Smooth muscle cell (in vitro differentiated cells): ENCODE data around the gene PTGDS. TPM values are rescaled to one million over a fixed set of nuclear protein-coding genes. Genes with fewer than 3 reads are reported as not detected.

ENCODE experiments used
- DNase-seq: peaks from one replicate; lab custom pipeline; 2025; ENCODE audit not compliant: unreplicated experiment; lab: John Stamatoyannopoulos, UW
- H2AFZ ChIP-seq: fragments of 200-600 bp; sonication (generic); 2 replicates; pipeline ENCODE4 v1.6.0; 2016; ENCODE audit warnings: antibody characterized with exemption, low read depth, mild to moderate bottlenecking
- H3F3A ChIP-seq: fragments of 200-600 bp; sonication (generic); 2 replicates; pipeline ENCODE4 v1.6.0; 2017; ENCODE audit warnings: antibody characterized with exemption, low read depth
- H3K27ac ChIP-seq: fragments of 200-600 bp; sonication (generic); 2 replicates; pipeline ENCODE4 v1.5.1; 2016; ENCODE audit warnings: low read depth, mild to moderate bottlenecking
- H3K27me3 ChIP-seq: fragments of 200-600 bp; sonication (generic); 2 replicates; pipeline ENCODE4 v1.6.1; 2016; ENCODE audit warnings: low read depth, mild to moderate bottlenecking
- H3K36me3 ChIP-seq: fragments of 200-600 bp; sonication (generic); 2 replicates; pipeline ENCODE4 v1.5.1; 2016; ENCODE audit warnings: low read depth
- H3K4me1 ChIP-seq: fragments of 200-600 bp; sonication (generic); 2 replicates; pipeline ENCODE4 v1.5.1; 2016; ENCODE audit warnings: low read depth
- H3K4me2 ChIP-seq: fragments of 200-600 bp; sonication (generic); 2 replicates; pipeline ENCODE4 v1.6.0; 2016; ENCODE audit warnings: mild to moderate bottlenecking
- H3K4me3 ChIP-seq: fragments of 200-600 bp; sonication (generic); 2 replicates; pipeline ENCODE4 v1.5.1; 2016; ENCODE audit warnings: mild to moderate bottlenecking
- H3K79me2 ChIP-seq: fragments of 200-600 bp; sonication (generic); 2 replicates; pipeline ENCODE4 v1.6.0; 2016; ENCODE audit warnings: low read depth, mild to moderate bottlenecking
- H3K9ac ChIP-seq: fragments of 200-600 bp; sonication (generic); 2 replicates; pipeline ENCODE4 v1.6.0; 2016; ENCODE audit warnings: low read depth
- H3K9me3 ChIP-seq: fragments of 200-600 bp; sonication (generic); replicated peaks from 2 replicates; pipeline ENCODE4 v1.5.1; 2016; ENCODE audit warnings: low read depth
- H4K20me1 ChIP-seq: fragments of 200-600 bp; sonication (generic); 2 replicates; pipeline ENCODE4 v1.6.0; 2016; ENCODE audit warnings: low read depth
- WGBS: methylation state at CpG from one replicate; pipeline ENCODE4 v1.1.7; 2016; ENCODE audit warnings: low lambda C conversion rate; 5-methylcytosine and 5-hydroxymethylcytosine counted together
- polyA plus RNA-seq: library from polyadenylated mRNA; unstranded; fragments of >200 nt; fragmentation: Nextera tagmentation; extraction: Ambion mirVana; gene quantifications from 2 replicates; pipeline ENCODE4 v1.2.1, GENCODE V29; 2016
- total RNA-seq: library from RNA; depleted of rRNA; stranded (reverse); fragments of >200 nt; gene quantifications from 2 replicates; pipeline ENCODE4 v1.2.3, GENCODE V29; 2014
- TF ChIP-seq, protein P1 (sequence below): fragments of 200-600 bp; sonication (generic); IDR thresholded peaks from 2 replicates; pipeline ENCODE4 v1.5.1; 2017; ENCODE audit warnings: borderline replicate concordance, mild to moderate bottlenecking, antibody characterized with exemption; ENCODE audit not compliant: insufficient read depth, poor library complexity, severe bottlenecking

Gene PTGDS
- total and polyA plus RNA-seq, 2 experiments from 2014 or later = 119 to 611 TPM

DNA sequence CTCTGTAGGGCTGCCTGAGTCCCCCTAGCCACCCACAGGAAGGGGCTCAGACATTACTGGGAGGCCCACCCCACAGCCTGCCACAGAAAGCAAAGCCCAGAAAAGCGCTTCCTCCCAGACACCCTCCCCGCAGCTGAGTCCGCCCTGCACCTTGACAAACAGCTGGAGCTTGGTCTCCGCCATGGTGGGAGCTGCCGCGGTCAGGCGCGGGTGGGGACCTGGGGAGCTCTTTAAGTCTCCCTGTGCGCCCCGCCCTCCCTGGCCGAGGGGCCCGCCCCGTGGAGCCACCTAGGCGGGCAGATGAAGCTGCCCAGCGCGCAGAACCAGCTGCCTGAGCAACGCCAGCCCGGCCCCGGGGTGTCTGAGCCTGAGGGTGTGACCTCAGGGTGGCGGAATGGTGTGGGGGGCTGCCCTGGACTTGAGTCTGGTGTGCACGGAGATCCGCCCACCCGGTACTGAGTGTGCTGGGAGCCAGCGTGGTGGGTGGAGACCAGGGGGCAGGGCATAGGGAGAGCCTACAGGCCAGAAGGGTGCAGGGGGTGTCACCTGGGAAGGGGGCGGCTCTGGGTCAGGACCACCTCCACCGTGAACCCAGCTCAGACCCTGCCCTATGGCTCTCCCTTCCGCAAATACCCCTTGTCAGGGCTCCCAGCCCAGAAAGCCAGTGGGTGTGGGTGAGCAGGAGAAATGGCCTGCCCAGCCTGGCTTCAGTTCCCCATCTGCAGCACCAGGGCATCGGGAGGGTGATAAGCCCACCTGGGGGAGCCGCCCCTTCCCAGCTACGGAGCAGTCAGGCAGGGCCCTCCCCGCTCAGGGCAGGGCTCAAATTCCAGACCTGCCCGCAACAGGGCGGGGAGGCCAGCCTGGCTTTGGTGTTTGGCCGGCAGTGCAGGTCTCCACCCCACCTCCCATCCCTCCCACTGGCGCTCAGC, 19.3 kb downstream of the PTGDS start, which contains the start of gene CLIC3:
CLIC3 (minus strand) TSS at position 208 of the 932 bp plus-strand sequence; CDS start at position 183, 25 bp downstream.
- DNase-seq = no peak
- Histone ChIP-seq H3K9ac (no peak within 1 kb of the TSS), H3K4me3 (peak within 1 kb of the TSS; percentile 40), H3K9me3 (no peaks in the 10 kb centered on the region), H3K4me1 (peaks cover 18% of the 10 kb centered on the region), H4K20me1 (no peaks in the 10 kb centered on the region), H3K79me2 (no peaks in the 10 kb centered on the region), H3K27me3 (no peaks in the 10 kb centered on the region), H3F3A (no peaks in the 10 kb centered on the region), H3K4me2 (peak within 1 kb of the TSS; percentile 82), H3K36me3 (no peaks in the 10 kb centered on the region), H2AFZ (peak within 1 kb of the TSS; percentile 10), H3K27ac (no peak within 1 kb of the TSS)
- WGBS = 27% methylated on average over 30 of the region's 35 CpGs
- TF ChIP-seq, protein P1, sequence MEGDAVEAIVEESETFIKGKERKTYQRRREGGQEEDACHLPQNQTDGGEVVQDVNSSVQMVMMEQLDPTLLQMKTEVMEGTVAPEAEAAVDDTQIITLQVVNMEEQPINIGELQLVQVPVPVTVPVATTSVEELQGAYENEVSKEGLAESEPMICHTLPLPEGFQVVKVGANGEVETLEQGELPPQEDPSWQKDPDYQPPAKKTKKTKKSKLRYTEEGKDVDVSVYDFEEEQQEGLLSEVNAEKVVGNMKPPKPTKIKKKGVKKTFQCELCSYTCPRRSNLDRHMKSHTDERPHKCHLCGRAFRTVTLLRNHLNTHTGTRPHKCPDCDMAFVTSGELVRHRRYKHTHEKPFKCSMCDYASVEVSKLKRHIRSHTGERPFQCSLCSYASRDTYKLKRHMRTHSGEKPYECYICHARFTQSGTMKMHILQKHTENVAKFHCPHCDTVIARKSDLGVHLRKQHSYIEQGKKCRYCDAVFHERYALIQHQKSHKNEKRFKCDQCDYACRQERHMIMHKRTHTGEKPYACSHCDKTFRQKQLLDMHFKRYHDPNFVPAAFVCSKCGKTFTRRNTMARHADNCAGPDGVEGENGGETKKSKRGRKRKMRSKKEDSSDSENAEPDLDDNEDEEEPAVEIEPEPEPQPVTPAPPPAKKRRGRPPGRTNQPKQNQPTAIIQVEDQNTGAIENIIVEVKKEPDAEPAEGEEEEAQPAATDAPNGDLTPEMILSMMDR = no peak

DNA sequence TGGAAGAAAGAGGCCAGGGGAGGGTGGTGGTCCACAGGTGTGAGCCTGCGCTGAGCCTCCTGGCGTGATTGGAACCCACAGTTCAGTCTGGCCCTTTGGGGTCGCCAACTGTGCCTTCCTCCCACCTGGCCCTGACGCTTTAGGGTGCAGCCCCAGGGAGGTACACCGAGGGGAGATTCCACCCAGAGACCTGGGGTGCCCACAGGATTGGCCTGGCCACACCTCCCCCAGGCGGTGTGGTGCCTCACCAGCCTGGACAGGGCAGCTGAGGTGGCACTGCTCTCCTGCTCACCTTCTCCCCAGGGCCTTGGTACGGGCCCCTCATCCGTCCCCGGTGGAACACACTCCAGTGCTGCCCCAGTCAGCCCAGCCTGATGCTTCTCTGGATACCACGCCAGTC, 20.1 kb downstream of the PTGDS start:
- Histone ChIP-seq H3K27me3 (no peaks in the 10 kb centered on the region), H3K4me1 (peaks cover 18% of the 10 kb centered on the region), H3K36me3 (no peaks in the 10 kb centered on the region), H2AFZ (no peak overlapping the region), H3F3A (no peaks in the 10 kb centered on the region), H3K27ac (no peak overlapping the region), H3K9me3 (no peaks in the 10 kb centered on the region), H4K20me1 (no peaks in the 10 kb centered on the region), H3K4me2 (no peak overlapping the region), H3K9ac (no peak overlapping the region), H3K79me2 (no peaks in the 10 kb centered on the region), H3K4me3 (no peak overlapping the region)
- WGBS = 89% methylated on average over 10 of the region's 10 CpGs
- DNase-seq = no peak
- TF ChIP-seq, protein P1 = no peak

DNA sequence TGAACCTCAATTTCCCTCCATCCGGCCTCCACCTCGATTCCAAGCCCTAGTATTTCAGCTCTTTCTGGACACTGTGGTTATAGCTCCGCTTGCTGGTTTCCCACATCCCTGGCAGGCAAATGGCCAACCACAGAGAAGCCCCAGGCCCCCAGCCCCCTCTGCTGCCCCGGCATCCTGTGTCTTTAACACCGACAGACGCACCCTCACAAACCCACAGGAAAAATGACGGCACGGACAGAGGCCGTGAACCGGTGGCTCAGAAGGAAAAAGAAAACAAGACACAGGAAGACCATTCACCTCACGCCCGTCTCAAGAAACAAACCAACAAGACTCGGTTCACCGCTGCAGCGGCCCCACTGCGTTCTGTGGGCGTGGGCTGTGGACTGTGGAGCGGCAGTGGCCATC, 20.5 kb downstream of the PTGDS start:
- no peaks in the 10 kb centered on the region for H3K27me3 ChIP-seq
- H3K4me3 ChIP-seq = no peak overlapping the region
- no peaks in the 10 kb centered on the region for H3K36me3 ChIP-seq
- H3K9ac ChIP-seq = no peak overlapping the region
- TF ChIP-seq, protein P1 = no peak
- H2AFZ ChIP-seq = no peak overlapping the region
- no peaks in the 10 kb centered on the region for H3K9me3 ChIP-seq
- H4K20me1 ChIP-seq = no peaks in the 10 kb centered on the region
- DNase-seq = no peak
- H3F3A ChIP-seq = no peaks in the 10 kb centered on the region
- H3K4me2 ChIP-seq = no peak overlapping the region
- no peak overlapping the region for H3K27ac ChIP-seq
- H3K79me2 ChIP-seq = no peaks in the 10 kb centered on the region
- WGBS = 87% methylated on average over 17 of the region's 18 CpGs
- H3K4me1 ChIP-seq = peaks cover 16% of the 10 kb centered on the region
